GM21786 (cell line): ENCODE data around the gene ADAM8.

Experiments
- ATAC-seq: cut with Tn5 transposase; IDR thresholded peaks from one replicate; pipeline ENCODE4 v1.9.1; 2021; ENCODE audit not compliant: unreplicated experiment

ADAM8 gene

DNA sequence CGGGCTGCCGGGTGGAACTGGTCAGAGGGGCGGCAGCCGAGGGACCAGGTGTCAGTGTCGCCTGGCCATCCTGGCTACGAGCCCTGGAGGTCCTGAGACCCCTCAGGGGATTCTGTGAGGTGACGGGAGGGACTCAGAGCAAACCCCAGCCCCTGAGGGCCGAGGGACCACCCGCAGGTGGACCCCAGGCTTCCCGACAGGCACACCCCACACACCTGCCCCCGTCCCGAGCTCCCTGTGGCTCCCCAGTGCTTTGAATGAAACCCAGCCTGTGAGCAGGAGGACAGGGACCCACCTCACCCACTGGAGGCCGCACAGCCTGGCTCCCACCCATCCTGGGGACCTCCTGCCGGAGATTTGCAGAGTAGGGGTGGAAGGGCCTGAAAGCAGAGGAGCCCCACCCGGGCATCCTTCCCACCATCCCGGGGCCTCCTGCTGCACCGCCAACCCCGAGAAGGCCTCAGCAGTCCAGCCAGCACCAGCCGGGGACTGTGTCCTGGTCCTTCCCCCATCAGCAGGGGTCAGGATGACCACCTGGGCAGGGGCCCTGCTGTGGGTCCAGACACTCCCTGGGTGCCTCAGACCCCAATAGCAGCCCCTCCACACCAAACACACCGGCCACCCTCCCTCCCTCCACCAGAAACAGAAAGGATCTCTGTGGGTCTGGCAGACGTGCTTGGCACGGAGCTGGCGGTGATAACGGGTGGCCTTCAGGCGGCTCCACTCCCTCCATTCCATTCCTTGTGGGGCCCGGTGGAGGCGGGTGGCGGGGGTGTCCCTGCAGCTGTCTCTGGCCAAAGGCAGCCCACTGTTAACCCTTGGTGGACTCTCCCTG is 25.1 kb downstream of the ADAM8 start:
- no peak for ATAC-seq

GRCh38 chr10:133249975-133250754 is 26.5 kb downstream of the ADAM8 start:
- no peak for ATAC-seq

DNA sequence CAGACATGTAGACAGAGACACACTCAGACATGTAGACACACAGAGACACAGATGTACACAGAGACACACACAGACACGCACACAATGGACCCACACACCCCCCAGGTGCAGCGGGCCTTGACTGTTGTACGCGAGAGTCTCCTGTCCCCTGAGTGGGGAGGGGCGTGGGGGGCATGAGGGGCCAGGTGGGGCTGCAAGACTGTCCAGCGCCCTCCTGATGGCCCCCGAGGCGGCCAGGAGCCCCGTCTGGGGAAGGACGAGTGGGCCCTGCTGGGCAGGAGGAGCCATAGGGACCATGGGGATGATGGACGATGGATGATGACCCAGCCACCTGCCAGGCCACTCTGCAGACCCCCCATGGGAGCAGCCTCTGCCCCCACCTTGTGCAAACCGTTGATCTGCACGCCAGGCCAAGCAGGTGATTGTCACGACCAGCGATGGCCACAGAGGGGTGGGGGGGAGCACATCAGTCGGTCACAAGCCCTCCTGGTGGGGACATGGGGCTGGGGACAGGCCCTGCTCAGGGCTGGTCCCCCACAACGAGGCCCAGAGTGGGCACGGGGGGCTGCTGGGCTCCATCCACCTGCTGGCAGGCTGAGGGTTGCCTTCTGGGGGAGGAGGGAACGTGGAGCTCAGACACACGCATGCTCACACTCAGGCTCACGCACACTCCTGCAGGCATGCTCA is 27.4 kb downstream of the ADAM8 start:
- no peak for ATAC-seq

DNA sequence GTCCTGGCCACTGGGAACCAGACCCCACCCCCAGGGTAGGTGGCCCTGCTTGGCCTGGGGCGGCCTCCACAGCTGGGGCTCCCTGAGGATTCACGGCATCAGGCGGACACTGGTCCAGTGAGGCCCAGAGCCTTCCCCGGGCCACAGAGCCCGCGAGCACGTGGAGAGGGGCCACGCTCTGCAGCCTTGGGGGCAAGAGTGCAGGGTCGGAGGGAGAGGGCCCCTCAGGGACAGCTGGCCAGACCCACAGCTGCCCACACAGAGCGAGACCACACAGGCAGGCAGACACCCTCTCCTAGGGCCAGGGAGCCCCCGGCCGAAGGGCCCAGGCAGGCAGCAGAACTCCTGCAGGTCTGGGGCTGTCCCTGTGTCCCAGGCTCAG is 28.3 kb downstream of the ADAM8 start:
- no peak for ATAC-seq

- ATAC-seq: no peak
These were observed 28.9 kb downstream of the ADAM8 start for GRCh38 chr10:133247681-133248333.

- no peak for ATAC-seq
These were observed 30.4 kb downstream of the ADAM8 start for GRCh38 chr10:133246236-133246626.

DNA sequence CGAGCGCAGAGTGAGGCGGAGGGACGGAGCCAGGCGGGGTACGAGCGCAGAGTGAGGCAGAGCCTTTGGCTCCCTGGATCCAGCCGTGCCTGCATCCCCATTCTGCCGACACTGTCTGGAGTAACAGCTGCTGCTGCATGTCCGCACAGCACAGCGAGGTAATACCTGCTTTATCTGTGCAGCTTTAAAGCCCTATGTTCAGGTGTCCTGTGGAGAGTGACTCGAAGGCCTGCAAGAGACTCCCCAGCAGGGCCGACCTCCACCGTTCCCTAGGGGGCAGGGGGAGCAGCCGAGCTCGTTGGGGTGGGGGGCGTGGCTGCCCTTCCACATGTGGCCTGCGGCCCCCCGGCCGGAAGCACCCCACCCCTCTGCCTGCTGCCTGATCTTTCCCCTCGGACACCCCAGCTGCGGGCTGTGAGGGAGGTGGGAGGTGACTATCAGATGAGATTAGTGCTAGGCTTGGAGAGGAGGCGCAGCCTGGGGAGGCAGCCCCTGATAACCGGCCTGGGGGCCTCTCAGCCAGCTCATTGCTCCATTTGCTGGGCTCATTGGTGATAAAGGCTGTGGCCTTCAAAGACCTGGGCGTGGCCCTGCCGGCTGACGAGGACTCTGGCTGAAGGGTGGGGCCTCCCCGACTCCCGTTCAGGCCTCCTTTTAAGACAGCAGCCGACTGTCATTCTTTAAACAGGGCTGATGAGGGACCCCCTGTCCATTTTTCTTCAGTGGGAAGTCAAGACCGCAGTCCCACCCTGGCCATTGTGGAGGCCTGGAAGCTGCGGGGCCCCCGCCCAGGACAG is 31.0 kb downstream of the ADAM8 start:
- ATAC-seq: no peak

DNA sequence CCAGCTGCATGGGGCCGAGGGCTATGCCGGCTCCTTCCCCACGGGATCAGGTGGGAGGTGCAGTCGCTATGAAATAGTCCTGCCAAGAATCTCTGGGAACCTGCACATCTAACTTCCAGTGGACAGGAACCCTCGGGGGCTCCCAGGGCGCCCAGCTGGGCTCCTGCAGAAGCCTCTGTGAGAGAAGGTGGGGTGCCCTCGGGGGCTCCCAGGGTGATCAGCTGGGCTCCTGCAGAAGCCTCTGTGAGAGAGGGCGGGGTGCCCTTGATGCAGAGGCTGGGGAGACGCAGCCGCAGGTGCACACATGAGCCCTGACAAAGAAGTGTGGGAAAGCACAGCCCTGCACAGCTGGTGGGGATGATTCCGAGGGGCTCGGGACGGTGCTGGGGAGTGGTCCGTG is 33.1 kb downstream of the ADAM8 start:
- no peak for ATAC-seq

DNA sequence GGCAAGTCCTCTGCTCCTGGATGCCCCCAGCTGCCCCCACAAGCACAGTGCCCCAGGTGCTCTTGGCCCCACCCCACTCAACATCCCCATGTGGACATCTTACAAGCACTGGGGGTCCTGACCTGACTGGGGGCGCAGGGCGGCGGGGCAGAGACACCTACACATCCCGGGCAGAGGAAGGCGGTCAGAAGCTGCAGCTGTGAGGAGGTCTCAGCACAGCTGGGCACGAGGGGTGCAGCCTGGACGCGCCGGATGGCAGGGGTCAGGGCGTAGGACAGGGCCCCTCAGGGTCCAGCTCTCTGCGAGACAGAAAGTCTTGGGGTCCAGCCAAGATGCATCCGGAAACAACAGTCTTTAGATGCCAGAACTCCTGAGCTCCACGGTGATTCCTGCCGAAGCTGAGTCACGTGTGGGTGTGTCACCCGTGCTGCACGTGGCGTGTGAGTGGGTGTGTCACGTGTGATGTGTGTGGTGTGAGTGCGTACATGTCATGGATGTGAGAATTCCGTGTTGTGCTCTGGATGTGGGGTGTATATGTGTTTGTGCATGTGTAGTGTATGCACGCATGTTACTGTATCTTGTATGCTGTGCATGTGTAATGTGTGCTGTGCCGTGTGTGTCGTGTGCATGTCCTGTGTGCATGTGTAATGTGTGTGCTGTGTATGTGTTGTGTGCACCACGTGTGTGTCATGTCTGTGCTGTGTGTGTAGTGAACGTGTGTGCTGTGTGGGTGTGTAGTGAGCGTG is 33.9 kb downstream of the ADAM8 start:
- ATAC-seq: no peak

DNA sequence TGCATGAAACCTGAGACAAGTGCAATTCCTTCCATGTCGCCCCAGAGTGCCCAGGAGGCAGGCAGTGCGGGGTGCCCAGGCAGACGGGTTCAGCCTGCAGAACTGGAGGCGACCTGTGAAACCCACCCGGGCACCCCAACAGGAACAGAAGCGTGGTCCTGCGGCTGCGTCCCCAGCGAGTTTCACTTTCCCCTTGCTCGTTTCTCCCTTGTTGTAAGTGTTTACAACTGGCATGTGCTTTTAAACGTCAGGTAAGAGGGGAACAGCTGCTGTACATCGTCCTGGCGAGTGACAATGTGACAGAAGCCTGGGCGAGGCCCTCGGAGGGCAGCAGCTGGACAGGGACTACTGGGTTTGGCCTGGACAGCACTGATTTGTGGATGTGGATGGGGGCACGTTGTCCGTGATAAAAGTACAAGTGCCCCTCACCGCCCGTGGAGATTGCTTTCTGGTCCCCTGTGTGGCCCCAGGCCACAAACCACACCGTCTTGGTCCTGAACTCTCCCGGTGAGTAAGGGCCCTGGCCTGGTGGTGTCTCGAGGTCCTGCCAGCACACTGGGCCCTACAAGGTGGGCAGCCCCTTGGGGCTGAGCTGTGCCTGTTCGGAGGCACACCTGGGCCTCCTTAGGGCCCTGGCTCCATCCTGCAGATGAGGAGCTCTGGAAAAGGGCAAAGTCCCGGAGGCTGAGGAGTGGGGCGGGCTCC is 35.0 kb downstream of the ADAM8 start:
- ATAC-seq: no peak

- no peak for ATAC-seq
These were observed 36.7 kb downstream of the ADAM8 start for GRCh38 chr10:133239990-133240389.

GRCh38 chr10:133238466-133238804 is 38.2 kb downstream of the ADAM8 start:
- no peak for ATAC-seq

DNA sequence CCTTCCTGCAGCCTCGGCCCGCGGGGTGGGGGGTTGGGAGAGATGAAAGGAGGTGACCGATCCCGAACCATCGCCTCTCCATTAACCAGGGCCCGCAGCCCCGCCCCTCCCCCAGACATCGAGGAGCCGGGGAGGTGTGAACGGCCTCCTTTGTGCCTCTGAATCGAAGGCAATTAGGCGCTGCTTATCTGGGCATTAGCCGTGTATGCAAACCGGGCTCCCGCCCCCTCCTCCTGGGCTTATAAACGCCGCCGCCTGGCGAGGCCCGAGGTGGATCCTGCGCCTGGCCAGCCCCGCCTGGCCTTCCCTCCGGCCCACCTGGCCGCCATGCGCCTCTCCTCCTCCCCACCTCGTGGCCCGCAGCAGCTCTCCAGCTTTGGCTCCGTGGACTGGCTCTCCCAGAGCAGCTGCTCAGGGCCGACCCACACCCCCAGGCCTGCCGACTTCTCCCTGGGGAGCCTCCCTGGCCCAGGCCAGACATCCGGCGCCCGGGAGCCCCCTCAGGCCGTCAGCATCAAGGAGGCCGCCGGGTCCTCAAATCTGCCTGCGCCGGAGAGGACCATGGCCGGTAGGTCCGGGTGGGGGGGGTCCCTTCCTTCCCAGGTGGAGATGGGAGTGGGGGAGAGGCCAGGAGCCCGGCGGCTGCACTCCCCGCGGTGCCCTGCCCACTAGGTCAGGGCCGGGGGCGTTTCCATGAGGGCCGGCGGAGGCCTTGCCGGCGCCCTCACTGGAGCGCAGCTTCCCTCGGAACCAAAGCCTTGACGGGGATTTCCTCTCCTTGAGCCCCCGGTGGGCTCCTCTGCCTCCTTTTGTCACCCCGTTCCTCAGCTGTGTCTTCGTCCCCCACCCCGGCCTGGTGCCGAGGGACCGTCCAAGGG is 38.8 kb downstream of the ADAM8 start, which contains the start of gene VENTX:
Gene VENTX, plus strand, starts transcription at position 268 of the 878 bp plus-strand sequence. Its CDS starts 60 bp downstream, at position 328.
- no peak for ATAC-seq

DNA sequence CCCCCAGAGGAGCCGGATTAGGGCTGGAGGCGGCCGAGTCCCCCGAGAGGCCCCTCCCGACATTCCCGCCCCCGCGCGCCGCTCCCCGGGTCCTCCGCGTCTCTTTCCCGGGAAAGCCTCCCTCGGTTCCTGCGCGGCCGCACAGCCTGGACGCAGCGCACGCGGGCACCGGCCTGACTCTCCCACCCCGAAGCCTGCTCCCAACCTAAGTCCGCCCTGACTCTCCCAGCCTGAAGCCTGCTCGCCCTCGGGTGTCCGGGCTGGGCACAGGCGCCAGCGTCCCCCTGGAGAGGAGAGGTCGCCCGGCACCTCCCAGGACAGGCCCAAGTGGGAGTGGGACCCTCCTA is 39.5 kb downstream of the ADAM8 start:
- no peak for ATAC-seq

GRCh38 chr10:133236401-133237240 is 40.0 kb downstream of the ADAM8 start:
- ATAC-seq: no peak

- ATAC-seq: no peak
These were observed 40.7 kb downstream of the ADAM8 start for GRCh38 chr10:133235932-133236331.

DNA sequence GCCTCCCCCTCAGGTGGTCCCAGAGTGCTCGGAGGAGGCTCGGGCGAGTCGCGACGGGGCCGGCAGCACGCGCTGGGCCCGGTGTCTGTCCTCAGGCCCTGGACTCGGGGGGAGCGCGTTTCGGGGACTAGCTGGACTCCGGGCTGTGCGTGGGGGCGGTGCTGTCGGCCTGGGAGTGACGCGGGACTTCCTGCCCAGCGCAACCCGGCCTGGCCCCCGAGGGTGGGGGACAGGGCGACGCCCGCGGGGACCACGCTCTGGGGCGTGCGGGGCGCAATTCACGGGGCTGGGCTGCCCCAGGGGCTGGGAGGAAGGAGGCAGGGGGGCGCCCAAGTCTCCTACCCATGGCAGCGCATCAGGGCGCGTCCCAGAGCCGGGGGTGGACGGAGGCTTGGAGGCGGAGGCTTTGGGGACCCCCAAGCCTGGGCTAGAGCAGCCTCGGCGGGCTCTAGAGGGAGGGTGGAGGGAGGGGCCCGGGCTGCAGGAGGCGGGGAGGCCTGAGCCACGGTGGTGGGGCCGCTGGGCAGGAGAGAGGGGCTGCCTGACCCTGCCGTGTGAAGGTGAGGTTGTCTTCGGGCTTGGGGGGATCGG is 41.3 kb downstream of the ADAM8 start:
- ATAC-seq: no peak
